Mucosa of descending colon (tissue), 3 donors: ENCODE data around the gene HDDC3. TPM values are rescaled to one million over a fixed set of nuclear protein-coding genes. Genes with fewer than 3 reads are reported as not detected.

Experiments used
- ATAC-seq: fragments of 200-7000 bp; cut with Tn5 transposase; one replicate; pipeline ENCODE4 v1.9.1; 2020; ENCODE audit warnings: mild to moderate bottlenecking, moderate library complexity
- DNase-seq, 3 donors: peaks; one replicate each; pipeline ENCODE4 v3.0.0-alpha.2; 2020
- H3K36me3 ChIP-seq: fragments of 200-600 bp; one replicate; pipeline ENCODE4 v1.8.0; 2021; ENCODE audit warnings: low read depth, mild to moderate bottlenecking
- H3K4me1 ChIP-seq: fragments of 200-600 bp; one replicate; pipeline ENCODE4 v1.8.0; 2021; ENCODE audit warnings: low read depth, mild to moderate bottlenecking
- H3K4me3 ChIP-seq: fragments of 200-600 bp; one replicate; pipeline ENCODE4 v1.8.0; 2021; ENCODE audit warnings: mild to moderate bottlenecking
- H3K9me3 ChIP-seq: fragments of 200-600 bp; one replicate; pipeline ENCODE4 v1.8.0; 2021; ENCODE audit warnings: mild to moderate bottlenecking
- CTCF ChIP-seq: fragments of 200-600 bp; IDR thresholded peaks from one replicate; pipeline ENCODE4 v1.8.0; 2022; ENCODE audit warnings: antibody characterized with exemption, mild to moderate bottlenecking
- intact Hi-C, 2 donors: fragments of 100-400 bp; cut with DNase I in 1 of 2; cut with micrococcal nuclease in 1 of 2; formaldehyde crosslinking; loops; one replicate each; pipeline versions ENCODE4 v1.11.0 to v1.11.1; 2022; cut with DNase I, micrococcal nuclease
- total RNA-seq, 3 donors: library from RNA; stranded (reverse); fragmentation: NEBNext Ultra II Directional in 2 of 3; extraction: Animal tissue kit (Norgen Biotek cat#: 25700) in 2 of 3; gene quantifications; one replicate each; pipeline versions ENCODE4 v1.2.1 to v1.2.4, GENCODE V29; 2021 to 2023
- donor health status: DM: no; HTN: no; CAD: no; lungs with moderate emphysema.
- donor health status: DM: no; HTN: no; CAD: no.
- donor health status: DM: no; HTN: yes; CAD: no.

The HDDC3 gene
- total RNA-seq, 3 donors from 2014 or later = 10.7 to 23.4 (median 15.4) TPM

GRCh38 chr15:90916461-90916860 lies 15.9 kb downstream of the HDDC3 start:
- no peaks in the 10 kb centered on the region for H3K9me3 ChIP-seq
- no peak for TF ChIP-seq CTCF
- H3K36me3 ChIP-seq = peaks cover 25% of the 10 kb centered on the region
- no peak for ATAC-seq
- intact Hi-C loops = no loop called here
- H3K4me1 ChIP-seq = no peaks in the 10 kb centered on the region
- H3K4me3 ChIP-seq = no peak overlapping the region
- peak in 1 of 3 donors; percentile 30 for DNase-seq

- H3K4me3 ChIP-seq = no peak overlapping the region
- DNase-seq = peak; percentile 26 to 73 (median 53)
- intact Hi-C loops = no loop called here
Observed at GRCh38 chr15:90915808-90916440, 16.4 kb downstream of the HDDC3 start.

GRCh38 chr15:90915216-90915807 lies 17.0 kb downstream of the HDDC3 start:
- Histone ChIP-seq H3K36me3 (peaks cover 26% of the 10 kb centered on the region), H3K9me3 (no peaks in the 10 kb centered on the region), H3K4me1 (no peaks in the 10 kb centered on the region), H3K4me3 (no peak overlapping the region)
- DNase-seq = no peak
- intact Hi-C loops = no loop called here
- no peak for TF ChIP-seq CTCF
- ATAC-seq = no peak

More at GRCh38 chr15:90915808-90916440, 16.4 kb downstream of the HDDC3 start:
- H3K4me1 ChIP-seq = no peaks in the 10 kb centered on the region
- TF ChIP-seq CTCF = no peak
- H3K9me3 ChIP-seq = no peaks in the 10 kb centered on the region
- ATAC-seq = peak; percentile 47
- peaks cover 29% of the 10 kb centered on the region for H3K36me3 ChIP-seq

- peak in 2 of 3 donors; percentile 11 to 19 for DNase-seq
- Histone ChIP-seq H3K4me3 (no peak overlapping the region), H3K36me3 (peaks cover 23% of the 10 kb centered on the region), H3K9me3 (no peaks in the 10 kb centered on the region), H3K4me1 (no peaks in the 10 kb centered on the region)
- intact Hi-C loops = no loop called here
- ATAC-seq = no peak
- TF ChIP-seq CTCF = no peak
Observed at GRCh38 chr15:90914305-90915080, 17.9 kb downstream of the HDDC3 start.

- ATAC-seq (no peak), DNase-seq (peak in 1 of 3 donors; percentile 16)
- H3K9me3 ChIP-seq = no peaks in the 10 kb centered on the region
- peaks cover 23% of the 10 kb centered on the region for H3K36me3 ChIP-seq
- H3K4me3 ChIP-seq = no peak overlapping the region
- intact Hi-C loops = no loop called here
- no peak for TF ChIP-seq CTCF
- H3K4me1 ChIP-seq = no peaks in the 10 kb centered on the region
Observed at GRCh38 chr15:90913398-90913944, 18.9 kb downstream of the HDDC3 start.
